WTC11 (cell line): ENCODE results near the gene GRIN1.

Source experiments
- CTCF ChIP-seq: fragments of 200-600 bp; IDR thresholded peaks from 2 replicates; pipeline ENCODE4 v1.8.0; 2022; ENCODE audit warnings: antibody characterized with exemption
- SP1 ChIP-seq: sonication (generic); formaldehyde crosslinking; conservative IDR thresholded peaks from 2 replicates; pipeline ENCODE4 v1.8.1; 2022; ENCODE audit warnings: missing genetic modification reagents

- TF ChIP-seq SP1 (CRISPR knock-in tag) (no peak), CTCF (no peak)
Observed at GRCh38 chr9:137139468-137140150, 655 bp downstream of the GRIN1 start.
